Bronchial smooth muscle cell (primary cell): ENCODE data around the gene ARHGAP22. TPM values are rescaled to one million over a fixed set of nuclear protein-coding genes. Genes with fewer than 3 reads are reported as not detected.

Experiments
- total RNA-seq: library from RNA; depleted of rRNA; stranded (reverse); fragments of >200 nt; gene quantifications from 2 replicates; pipeline ENCODE4 v1.2.1, GENCODE V29; 2014

The ARHGAP22 gene, protein sequence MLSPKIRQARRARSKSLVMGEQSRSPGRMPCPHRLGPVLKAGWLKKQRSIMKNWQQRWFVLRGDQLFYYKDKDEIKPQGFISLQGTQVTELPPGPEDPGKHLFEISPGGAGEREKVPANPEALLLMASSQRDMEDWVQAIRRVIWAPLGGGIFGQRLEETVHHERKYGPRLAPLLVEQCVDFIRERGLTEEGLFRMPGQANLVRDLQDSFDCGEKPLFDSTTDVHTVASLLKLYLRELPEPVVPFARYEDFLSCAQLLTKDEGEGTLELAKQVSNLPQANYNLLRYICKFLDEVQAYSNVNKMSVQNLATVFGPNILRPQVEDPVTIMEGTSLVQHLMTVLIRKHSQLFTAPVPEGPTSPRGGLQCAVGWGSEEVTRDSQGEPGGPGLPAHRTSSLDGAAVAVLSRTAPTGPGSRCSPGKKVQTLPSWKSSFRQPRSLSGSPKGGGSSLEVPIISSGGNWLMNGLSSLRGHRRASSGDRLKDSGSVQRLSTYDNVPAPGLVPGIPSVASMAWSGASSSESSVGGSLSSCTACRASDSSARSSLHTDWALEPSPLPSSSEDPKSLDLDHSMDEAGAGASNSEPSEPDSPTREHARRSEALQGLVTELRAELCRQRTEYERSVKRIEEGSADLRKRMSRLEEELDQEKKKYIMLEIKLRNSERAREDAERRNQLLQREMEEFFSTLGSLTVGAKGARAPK
- total RNA-seq = 34.2 and 46.1 TPM in 2 replicates

GRCh38 chr10:48604991-48605508, at the start of gene ARHGAP22:
Gene ARHGAP22 (minus strand): TSS chr10:48605073. CDS start chr10:48604796, 277 bp downstream.

Other genes with a start within 250 kb of the ARHGAP22 start
- not detected in 2 replicates for gene WDFY4, start 79.8 kb upstream of the ARHGAP22 start, total RNA-seq